SH-SY5Y (cell line): Measurements from ENCODE around the gene SLC9A9.

Experiments used
- GATA2 ChIP-seq: IDR thresholded peaks from 2 replicates; pipeline ENCODE4 v1.6.1; 2011; ENCODE audit warnings: mild to moderate bottlenecking, low read depth, low read length
- GATA3 ChIP-seq: IDR thresholded peaks from 2 replicates; pipeline ENCODE4 v1.6.1; 2011; ENCODE audit warnings: low read depth, mild to moderate bottlenecking, low read length, moderate library complexity

SLC9A9 gene

DNA sequence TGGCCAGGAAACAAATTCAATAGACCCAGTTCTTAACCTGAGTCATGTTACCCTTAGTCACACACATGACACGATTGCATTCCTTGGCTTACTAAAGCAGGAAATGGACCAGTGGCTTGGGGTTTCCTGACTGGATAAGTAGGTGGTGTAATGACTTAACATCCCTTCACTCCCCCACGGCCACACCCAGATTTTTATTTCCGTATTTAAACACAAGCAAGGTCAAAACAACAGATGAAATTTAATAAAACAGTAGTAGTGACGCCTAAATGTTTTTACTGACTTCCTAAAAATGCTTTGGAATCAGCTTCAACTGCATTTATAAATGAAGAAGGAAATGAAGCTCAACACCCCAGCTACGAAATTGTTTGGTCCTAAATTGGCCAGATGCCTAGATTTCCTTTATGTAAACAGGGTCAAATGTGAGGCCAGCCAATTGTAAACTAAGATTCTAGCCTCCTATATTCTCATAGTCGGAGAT lies 404.4 kb downstream of the SLC9A9 start:
- no peak for TF ChIP-seq GATA3
- no peak for TF ChIP-seq GATA2

DNA sequence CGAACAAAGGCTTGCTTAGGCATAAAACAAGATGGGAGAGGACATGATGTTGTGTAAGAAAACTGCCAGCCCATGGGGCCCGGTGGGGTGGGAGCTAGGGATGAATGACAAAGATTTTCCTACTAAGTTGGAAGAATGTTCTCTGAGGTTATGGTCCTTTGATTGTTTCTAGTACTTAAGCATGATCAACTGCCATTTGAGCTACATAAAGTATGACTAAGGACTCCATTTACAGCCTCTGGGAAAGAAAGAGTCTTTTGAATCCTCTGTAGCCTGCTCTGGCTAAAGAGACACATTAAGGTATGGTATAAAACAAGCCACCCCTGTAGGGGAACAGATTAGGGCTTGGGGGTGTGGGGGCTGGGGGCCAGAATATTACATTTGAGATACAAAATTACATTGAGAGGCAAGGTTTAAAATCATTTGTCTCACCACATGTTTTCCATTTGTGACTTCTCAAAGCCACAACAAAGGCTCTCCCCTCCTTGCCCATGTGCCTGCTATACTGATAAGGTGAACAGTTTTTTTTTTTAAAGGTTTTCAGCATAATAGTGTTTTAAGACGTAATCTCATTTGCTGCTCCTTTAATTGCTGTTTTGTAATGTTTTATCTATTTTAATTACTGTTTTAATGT lies 405.3 kb downstream of the SLC9A9 start:
- TF ChIP-seq GATA3 (no peak), GATA2 (no peak)

DNA sequence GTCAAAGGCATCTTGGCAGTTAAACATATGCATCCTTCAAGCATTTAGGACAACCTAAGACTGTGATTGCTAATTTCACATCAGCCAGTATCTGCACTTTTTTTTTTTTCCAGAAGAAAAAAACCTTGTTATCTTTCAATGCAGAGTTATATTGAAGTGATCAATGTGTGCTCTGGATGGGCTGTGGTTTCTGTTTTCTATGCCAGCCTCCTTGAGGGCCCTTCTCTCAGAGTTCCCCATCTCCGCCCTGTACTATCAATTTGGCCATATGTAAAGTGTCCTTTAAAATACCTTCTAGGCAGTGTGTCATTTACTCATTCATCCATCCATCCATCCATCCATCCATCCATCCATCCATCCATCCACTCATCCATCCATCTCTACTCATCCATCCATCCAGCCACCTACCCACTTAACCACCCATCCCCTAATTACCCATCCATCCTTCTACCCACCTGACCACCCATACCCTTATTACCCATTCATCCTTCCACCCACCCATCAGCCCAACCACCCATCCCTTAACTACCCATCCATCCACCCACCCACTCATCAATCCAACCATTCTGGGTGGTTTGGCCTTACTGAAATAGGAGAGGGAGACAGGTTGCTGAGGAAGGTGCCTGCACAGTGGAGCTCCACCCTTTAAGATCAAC lies 406.6 kb downstream of the SLC9A9 start:
- TF ChIP-seq GATA3 (no peak), GATA2 (no peak)

DNA sequence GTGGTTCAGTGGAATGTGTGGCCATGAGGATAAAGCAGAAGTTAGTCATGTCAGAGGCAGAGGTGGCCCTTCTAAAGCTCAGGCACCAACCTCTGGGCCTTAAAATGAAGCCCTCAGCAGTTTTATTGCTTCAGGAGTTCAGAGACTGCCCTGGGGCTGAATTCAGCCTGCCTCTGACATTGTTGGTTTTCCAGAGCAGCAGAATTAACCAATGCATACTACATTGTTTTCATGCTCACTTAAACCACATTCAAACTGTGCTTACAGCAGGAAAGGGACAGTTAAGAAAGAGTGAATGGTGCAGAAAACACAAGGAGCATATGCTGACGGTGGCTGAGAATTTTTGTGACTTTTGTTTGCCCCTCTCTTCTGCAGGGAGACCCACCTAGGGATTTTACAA lies 408.5 kb downstream of the SLC9A9 start:
- no peak for TF ChIP-seq GATA2
- no peak for TF ChIP-seq GATA3

DNA sequence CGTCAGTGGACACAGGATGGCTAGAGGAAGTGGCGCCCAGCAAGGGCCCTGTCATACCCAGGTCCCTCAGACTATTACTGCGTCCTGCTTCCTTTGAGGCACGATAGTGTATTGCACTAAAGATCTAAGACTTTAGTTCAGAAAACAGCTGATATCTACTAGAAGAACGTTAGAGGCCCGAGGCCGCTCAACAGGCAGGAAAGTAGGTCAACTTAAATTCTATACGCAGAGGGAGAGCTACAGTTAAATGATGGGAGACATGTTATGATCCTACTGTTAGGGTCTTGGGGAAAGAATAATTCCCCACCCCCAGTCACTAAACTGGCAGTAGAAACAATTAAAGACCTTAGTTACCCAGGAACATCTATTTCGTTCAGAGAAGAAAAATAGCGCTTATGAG lies 410.9 kb downstream of the SLC9A9 start:
- TF ChIP-seq GATA2 = no peak
- TF ChIP-seq GATA3 = no peak

DNA sequence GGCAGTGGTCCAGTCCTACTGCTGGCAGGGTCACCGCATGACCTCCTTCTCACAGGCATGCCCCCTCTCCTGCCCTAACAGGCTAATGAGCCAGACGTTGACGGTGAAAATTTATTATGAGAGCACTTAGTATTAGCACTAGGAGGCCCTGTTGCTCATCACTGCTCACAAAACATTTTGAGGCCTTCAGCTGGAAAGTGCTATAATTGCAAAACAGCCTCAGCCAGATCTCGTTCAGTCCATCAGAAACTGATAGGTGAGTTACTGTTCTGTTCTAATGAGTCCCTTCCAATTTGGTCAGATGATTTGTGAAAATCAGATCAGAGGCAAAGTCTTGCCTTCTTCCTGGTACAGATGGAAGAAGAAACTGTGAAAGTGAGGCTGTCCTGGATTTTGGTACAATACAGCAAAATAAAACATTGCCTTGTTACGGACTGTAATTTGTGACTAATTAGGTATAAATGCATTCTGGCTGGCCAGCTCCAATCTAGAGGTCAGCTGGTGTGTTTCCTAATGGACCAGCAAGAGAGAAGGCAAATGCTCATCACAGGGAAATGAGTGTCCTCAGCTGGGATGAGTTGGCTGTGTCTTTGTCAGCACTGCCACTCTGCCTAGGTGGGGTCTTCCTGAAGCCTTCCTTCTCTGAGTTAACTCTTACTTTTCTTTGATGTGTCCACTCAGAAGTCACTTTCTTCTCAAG lies 411.9 kb downstream of the SLC9A9 start:
- TF ChIP-seq GATA2 (no peak), GATA3 (no peak)

DNA sequence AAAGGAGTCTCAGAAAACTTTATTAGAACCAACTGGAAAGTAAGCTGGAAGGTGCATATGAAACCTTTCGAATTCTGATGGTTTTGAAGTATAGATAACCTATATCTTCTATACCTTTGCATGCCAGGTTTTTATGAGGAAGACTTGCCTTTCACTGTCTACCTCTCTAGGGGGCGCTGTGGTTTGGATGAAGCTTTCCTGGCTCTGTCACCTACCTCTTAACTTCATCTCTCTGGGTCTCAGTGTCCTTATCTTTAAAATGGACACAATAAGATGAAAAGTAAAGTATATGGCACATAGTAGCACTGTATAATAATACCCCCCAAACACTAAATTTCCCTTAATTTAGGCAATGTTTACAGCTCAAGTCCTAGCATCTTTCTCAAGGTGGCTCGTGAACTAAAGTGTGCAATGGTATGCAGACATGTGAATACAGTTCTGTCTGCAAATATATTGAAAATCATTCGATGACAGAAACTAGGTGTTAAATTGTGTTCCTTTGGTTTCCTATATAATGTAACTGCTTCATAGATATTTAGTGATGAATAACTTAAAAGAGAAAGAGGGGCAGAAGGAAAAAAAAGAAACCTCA lies 414.4 kb downstream of the SLC9A9 start:
- TF ChIP-seq GATA3 (no peak), GATA2 (no peak)

DNA sequence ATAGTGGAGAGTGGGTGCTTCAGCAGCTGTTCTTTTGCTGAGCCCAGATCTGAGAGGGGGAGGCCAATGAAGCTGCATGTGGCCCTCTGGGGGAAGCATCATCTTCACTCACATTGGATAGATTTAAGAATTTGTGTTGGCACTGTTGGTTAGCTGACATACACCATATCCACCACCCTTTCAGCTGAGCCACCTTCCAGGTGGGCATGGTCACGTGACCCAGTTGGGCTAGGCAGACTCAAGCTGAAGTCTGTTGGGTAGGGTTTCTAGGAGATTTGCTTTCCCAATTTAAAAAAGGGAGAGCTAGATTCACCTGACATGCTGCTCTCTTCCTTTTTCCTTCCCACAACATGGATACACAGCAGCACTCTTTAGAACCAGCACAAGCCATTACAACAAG lies 417.7 kb downstream of the SLC9A9 start:
- TF ChIP-seq GATA2 (no peak), GATA3 (no peak)

DNA sequence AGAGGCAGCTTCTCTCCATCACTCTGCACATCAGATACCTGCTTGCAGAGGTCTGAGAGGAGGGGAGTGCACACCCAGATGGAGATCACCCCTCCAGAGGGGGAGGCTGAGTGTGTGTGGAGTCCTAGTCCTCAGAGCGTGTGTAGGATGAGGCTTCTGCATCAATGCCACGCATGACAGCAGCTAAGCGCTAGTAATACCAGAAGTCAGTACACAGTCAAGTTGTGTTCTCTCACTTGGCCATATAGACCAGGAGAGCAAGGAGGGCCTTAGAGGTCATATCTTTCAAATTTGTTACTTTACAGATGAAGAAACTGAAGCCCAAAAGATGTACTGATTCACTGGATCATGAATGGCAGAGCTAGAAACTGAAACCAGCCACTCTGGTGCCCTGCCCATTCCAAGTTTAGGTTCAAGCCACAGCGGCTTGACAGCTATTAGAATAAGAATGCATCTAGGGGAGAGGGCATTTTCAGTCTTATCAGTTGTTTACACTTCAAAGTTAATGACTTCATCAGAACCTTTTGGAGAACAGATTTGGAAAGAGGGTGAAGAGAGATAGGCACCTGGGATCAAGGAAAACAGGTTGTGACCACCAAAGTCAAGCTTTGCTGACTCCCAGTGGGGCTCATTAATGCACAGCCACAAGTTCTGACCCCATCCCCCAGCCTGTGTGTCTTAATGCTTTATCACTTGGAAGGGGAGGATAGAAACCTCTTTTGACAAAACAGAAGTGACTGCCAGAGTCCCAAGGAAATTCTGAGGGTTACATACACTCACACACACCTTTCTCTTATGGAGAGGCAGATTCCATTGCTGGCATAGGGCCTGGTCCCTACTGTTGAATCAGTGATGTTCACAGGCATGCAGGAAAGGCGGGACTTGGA lies 418.4 kb downstream of the SLC9A9 start:
- TF ChIP-seq GATA2 (no peak), GATA3 (no peak)

DNA sequence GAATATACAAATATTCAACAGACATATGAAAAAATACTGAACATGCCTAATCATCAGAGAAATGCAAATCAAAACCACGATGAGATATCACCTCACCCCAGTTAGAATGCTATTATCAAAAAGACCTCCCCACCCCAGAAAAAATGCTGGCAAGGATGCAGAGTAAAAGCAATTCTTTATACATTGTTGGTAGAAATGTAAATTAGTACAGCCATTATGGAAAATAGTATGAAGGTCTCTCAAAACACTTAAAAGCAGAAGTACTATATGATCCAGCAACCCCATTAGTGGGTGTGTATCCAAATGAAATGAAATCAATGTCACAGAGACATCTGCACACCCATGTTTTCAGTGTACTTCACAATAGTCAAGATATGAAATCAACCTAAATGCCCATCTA lies 420.0 kb downstream of the SLC9A9 start:
- no peak for TF ChIP-seq GATA2
- TF ChIP-seq GATA3 = no peak

DNA sequence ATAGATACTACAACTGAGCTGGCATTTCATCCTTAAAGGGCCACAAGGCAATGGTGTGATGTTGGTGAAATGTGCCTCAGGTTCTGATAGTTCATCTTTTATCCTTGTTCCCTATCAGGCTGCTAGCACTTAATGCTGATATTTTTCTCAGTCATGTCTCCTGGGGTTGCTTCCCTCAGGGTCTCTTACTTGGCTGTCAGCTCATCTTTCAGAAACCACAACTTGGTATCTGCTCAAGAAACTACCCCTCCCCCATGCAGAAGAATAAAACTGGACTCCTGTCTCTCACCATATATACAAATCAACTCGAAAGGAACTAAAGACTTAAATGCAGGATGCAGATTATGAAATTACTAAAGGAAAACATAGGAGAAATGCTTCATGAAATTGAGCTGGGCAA lies 420.6 kb downstream of the SLC9A9 start:
- no peak for TF ChIP-seq GATA2

DNA sequence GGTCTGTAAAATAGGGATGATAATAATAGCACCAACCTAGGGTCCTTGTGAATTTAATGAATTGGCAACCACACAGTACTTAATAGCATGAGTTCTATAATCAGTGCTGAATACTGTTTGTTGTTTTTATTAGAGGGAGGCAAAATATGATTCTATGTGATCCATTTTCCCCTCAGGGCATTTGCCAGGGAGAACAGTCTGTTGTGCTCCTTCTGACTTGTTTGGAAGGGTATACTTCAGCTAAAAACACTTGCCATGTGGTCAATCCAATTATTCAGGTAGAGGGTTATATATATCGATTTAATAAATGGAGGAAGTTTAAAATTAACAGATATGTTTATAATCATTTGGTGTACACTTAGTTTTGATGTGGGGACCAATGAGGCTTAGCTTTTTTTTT lies 423.4 kb downstream of the SLC9A9 start:
- no peak for TF ChIP-seq GATA2
- TF ChIP-seq GATA3 = no peak

DNA sequence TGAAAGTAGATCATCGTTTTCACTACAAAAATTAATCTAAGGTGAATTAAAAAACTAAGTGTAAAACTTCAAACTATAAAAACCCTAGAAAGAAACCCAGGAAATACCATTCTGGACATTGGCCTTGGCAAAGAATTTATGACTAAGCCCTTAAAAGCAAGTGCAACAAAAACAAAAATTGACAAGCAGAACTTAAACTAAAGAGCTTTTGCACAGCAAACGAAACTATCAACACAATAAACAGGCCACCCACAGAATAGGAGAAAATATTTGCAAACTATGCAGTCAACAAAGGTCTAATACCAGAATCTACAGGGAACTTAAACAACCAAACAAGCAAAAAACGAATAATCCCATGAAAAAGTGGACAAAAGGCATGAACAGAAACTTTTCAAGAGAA lies 426.7 kb downstream of the SLC9A9 start:
- TF ChIP-seq GATA2 (no peak), GATA3 (no peak)

DNA sequence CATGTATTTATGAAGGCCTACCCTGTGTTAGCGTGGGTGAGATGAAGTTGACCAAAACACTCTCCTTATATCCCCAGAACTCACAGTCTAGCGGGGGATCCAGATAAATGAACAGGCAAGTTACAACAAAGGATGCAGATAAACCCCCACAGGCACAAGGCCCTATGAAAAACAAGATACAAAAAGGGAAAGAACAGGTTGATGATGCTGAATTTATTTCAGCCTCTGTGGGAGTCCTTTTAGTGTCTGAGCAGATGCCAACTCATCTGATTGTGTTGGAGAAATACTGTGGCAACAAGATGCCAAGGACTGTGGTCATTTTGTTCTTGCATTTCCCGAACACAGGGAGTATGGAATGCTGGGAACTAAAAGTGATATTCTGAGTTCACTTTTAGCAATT lies 428.7 kb downstream of the SLC9A9 start:
- TF ChIP-seq GATA2 (no peak), GATA3 (no peak)

DNA sequence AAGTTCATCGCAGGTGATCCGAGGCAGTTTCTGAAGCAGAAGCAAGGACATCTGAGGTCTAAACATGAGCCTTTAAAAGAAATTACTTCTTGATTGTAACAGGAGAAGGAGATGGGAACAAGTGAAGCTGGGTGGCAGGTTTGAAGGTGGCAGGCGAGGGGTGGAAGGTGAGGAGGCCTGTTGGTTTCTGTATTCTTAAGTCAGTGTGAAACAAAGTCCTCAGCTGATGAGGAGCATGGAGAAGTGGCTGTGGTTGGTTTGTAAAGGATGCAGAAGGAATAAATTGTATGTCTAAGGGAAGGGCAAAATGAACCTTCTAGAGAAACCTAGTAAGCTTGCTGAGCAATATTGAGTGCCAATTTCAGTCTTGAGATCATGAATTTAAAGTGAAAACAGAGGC lies 429.9 kb downstream of the SLC9A9 start:
- TF ChIP-seq GATA2 (no peak), GATA3 (no peak)
